HL-60/S4 treated with phorbol 12-myristate 13-acetate at 8.2 ng/mL for 4 days and 3 days (cell line): ENCODE measurements around the gene VPREB1.
"Not testable (repeated sequence)": the region's sequence is repeated elsewhere in the genome, so short reads cannot be mapped to it uniquely, and the experiment has no call there.

Experiments used
- in situ Hi-C: fragments of 300-500 bp; cut with MboI; formaldehyde crosslinking; loops from 2 replicates; pipeline ENCODE4 v1.15.0; 2022; ENCODE audit warnings: low sequenced_read_pairs

VPREB1 gene

GRCh38 chr22:22244316-22245250 lies at the start of gene VPREB1:
VPREB1 (plus strand) TSS chr22:22244786; CDS start chr22:22244814, 28 bp downstream.
- in situ Hi-C loops, result no loop called here

- in situ Hi-C loops, result no loop called here
These were observed 49.7 kb upstream of the VPREB1 start for GRCh38 chr22:22194931-22195264.

- in situ Hi-C loops, result no loop called here
These were observed 49.1 kb upstream of the VPREB1 start for GRCh38 chr22:22195265-22196017.

- in situ Hi-C loops, result no loop called here
These were observed 48.5 kb upstream of the VPREB1 start for GRCh38 chr22:22196018-22196533.

GRCh38 chr22:22196833-22197477 lies 47.6 kb upstream of the VPREB1 start:
- in situ Hi-C loops, result no loop called here

GRCh38 chr22:22197993-22198402 lies 46.6 kb upstream of the VPREB1 start:
- in situ Hi-C loops, result no loop called here

- in situ Hi-C loops, result no loop called here
These were observed 45.8 kb upstream of the VPREB1 start for GRCh38 chr22:22198751-22199150.

- in situ Hi-C loops, result no loop called here
These were observed 45.0 kb upstream of the VPREB1 start for GRCh38 chr22:22199634-22200033.

GRCh38 chr22:22200569-22201184 lies 43.9 kb upstream of the VPREB1 start:
- in situ Hi-C loops, result no loop called here

- in situ Hi-C loops, result no loop called here
These were observed 43.2 kb upstream of the VPREB1 start for GRCh38 chr22:22201185-22201929.

- in situ Hi-C loops, result no loop called here
These were observed 42.6 kb upstream of the VPREB1 start for GRCh38 chr22:22201930-22202343.

- in situ Hi-C loops, result no loop called here
These were observed 41.3 kb upstream of the VPREB1 start for GRCh38 chr22:22203048-22203971.

GRCh38 chr22:22207845-22208564 lies 36.6 kb upstream of the VPREB1 start:
- in situ Hi-C loops, result no loop called here

GRCh38 chr22:22208652-22209051 lies 35.9 kb upstream of the VPREB1 start:
- in situ Hi-C loops, result no loop called here

- in situ Hi-C loops, result not testable (repeated sequence)
These were observed 35.4 kb upstream of the VPREB1 start for GRCh38 chr22:22209080-22209640.

GRCh38 chr22:22210375-22210774 lies 34.2 kb upstream of the VPREB1 start:
- in situ Hi-C loops, result no loop called here

GRCh38 chr22:22210889-22211833 lies 33.4 kb upstream of the VPREB1 start:
- in situ Hi-C loops, result no loop called here
